Mesenchymal stem cell (in vitro differentiated cells and primary cell): ENCODE data around the gene POLD4.
A peak's percentile ranks its signal among the peaks of the same experiment; 100 is the strongest.

Experiments
- DNase-seq: peaks from one replicate; pipeline ENCODE4 v3.0.0-alpha.2; 2013
- H2AFZ ChIP-seq: one replicate; pipeline ENCODE4 v1.6.1; 2013; ENCODE audit warnings: low read depth, mild to moderate bottlenecking, control low read depth, inconsistent platforms, low read length, moderate library complexity
- H2AK5ac ChIP-seq: 2 replicates; pipeline ENCODE4 v1.6.1; 2013; ENCODE audit warnings: low read length, moderate library complexity, mild to moderate bottlenecking, inconsistent platforms; ENCODE audit not compliant: severe bottlenecking
- H2BK120ac ChIP-seq: one replicate; pipeline ENCODE4 v1.6.1; 2013; ENCODE audit warnings: low read depth, mild to moderate bottlenecking, inconsistent platforms, low read length, moderate library complexity
- H2BK12ac ChIP-seq, 2 experiments: one replicate each; pipeline ENCODE4 v1.6.1; 2013; ENCODE audit warnings: inconsistent platforms in 2 of 2, low read length in 2 of 2, mild to moderate bottlenecking in 2 of 2, moderate library complexity in 2 of 2, control low read depth in 1 of 2
- H2BK15ac ChIP-seq: one replicate; pipeline ENCODE4 v1.6.1; 2013; ENCODE audit warnings: mild to moderate bottlenecking, low read depth, inconsistent platforms; ENCODE audit not compliant: poor library complexity, severe bottlenecking
- H2BK5ac ChIP-seq: 2 replicates; pipeline ENCODE4 v1.6.1; 2013; ENCODE audit warnings: low read depth, mild to moderate bottlenecking, low read length, control low read depth, inconsistent platforms; ENCODE audit not compliant: poor library complexity, severe bottlenecking
- H3K14ac ChIP-seq, 2 experiments: one replicate each; pipeline ENCODE4 v1.6.1; 2013; ENCODE audit warnings: inconsistent platforms in 2 of 2, low read length in 2 of 2, control low read depth in 1 of 2, mild to moderate bottlenecking in 1 of 2, moderate library complexity in 1 of 2
- H3K18ac ChIP-seq, 2 experiments: one replicate each; pipeline ENCODE4 v1.6.1; 2013; ENCODE audit warnings: inconsistent platforms in 2 of 2, low read length in 2 of 2, control low read depth in 1 of 2, low read depth in 1 of 2, mild to moderate bottlenecking in 1 of 2
- H3K23ac ChIP-seq, 2 experiments: one replicate each; pipeline ENCODE4 v1.6.1; 2013; ENCODE audit warnings: inconsistent platforms in 2 of 2, low read length in 2 of 2, mild to moderate bottlenecking in 2 of 2, moderate library complexity in 2 of 2, control low read depth in 1 of 2
- H3K27ac ChIP-seq: 2 replicates; pipeline ENCODE4 v1.5.1; 2013; ENCODE audit warnings: mild to moderate bottlenecking, moderate library complexity, low read length, control low read depth, inconsistent platforms; ENCODE audit not compliant: poor library complexity, severe bottlenecking
- H3K27me3 ChIP-seq, 2 experiments: 2 replicates each; pipeline versions ENCODE4 v1.6.1 to v1.7.0; 2013; ENCODE audit warnings: low read length in 2 of 2, mild to moderate bottlenecking in 2 of 2, moderate library complexity in 2 of 2, control low read depth in 1 of 2, inconsistent platforms in 1 of 2; ENCODE audit not compliant: control insufficient read depth in 1 of 2, insufficient read depth in 1 of 2
- H3K36me3 ChIP-seq, 2 experiments: 2 replicates each; pipeline versions ENCODE4 v1.6.1 to v1.7.0; 2013; ENCODE audit warnings: low read length in 2 of 2, control low read depth in 1 of 2, inconsistent platforms in 1 of 2, low read depth in 1 of 2, mild to moderate bottlenecking in 1 of 2; ENCODE audit not compliant: insufficient read depth in 2 of 2, control insufficient read depth in 1 of 2
- H3K4ac ChIP-seq, 2 experiments: one replicate each; pipeline ENCODE4 v1.6.1; 2013; ENCODE audit warnings: inconsistent platforms in 2 of 2, low read length in 2 of 2, mild to moderate bottlenecking in 2 of 2, moderate library complexity in 2 of 2, control low read depth in 1 of 2, low read depth in 1 of 2
- H3K4me1 ChIP-seq: 2 replicates; pipeline ENCODE4 v1.6.1; 2013; ENCODE audit warnings: low read depth, low read length, control low read depth; ENCODE audit not compliant: control insufficient read depth, insufficient read depth
- H3K4me2 ChIP-seq: 2 replicates; pipeline ENCODE4 v1.6.1; 2013; ENCODE audit warnings: low read length, mild to moderate bottlenecking, inconsistent platforms; ENCODE audit not compliant: poor library complexity, severe bottlenecking
- H3K4me3 ChIP-seq, 2 experiments: 2 replicates each; pipeline versions ENCODE4 v1.5.1 to v1.7.0; 2013; ENCODE audit warnings: low read length in 2 of 2, mild to moderate bottlenecking in 2 of 2, control low read depth in 1 of 2, low read depth in 1 of 2; ENCODE audit not compliant: insufficient read depth in 1 of 2
- H3K79me1 ChIP-seq: replicated peaks from 2 replicates; pipeline ENCODE4 v1.6.1; 2013; ENCODE audit warnings: mild to moderate bottlenecking, control low read depth, low read length, inconsistent platforms; ENCODE audit not compliant: poor library complexity, severe bottlenecking
- H3K9ac ChIP-seq: 2 replicates; pipeline ENCODE4 v1.7.0; 2013; ENCODE audit warnings: mild to moderate bottlenecking, low read length, moderate library complexity
- H3K9me3 ChIP-seq: 2 replicates; pipeline ENCODE4 v1.7.0; 2013; ENCODE audit warnings: mild to moderate bottlenecking, low read length; ENCODE audit not compliant: control insufficient read depth
- H4K8ac ChIP-seq: one replicate; pipeline ENCODE4 v1.6.1; 2013; ENCODE audit warnings: inconsistent platforms, mild to moderate bottlenecking, low read length, moderate library complexity
- H4K91ac ChIP-seq: one replicate; pipeline ENCODE4 v1.6.1; 2013; ENCODE audit warnings: mild to moderate bottlenecking, low read length, inconsistent platforms
- WGBS: methylation state at CpG from one replicate; pipeline ENCODE4 v1.1.7; 2013; ENCODE audit warnings: mixed read lengths; 5-methylcytosine and 5-hydroxymethylcytosine counted together

The POLD4 gene

GRCh38 chr11:67398661-67399563 lies 45.6 kb upstream of the POLD4 start:
- no peak for DNase-seq
- no peak overlapping the region for H2BK12ac ChIP-seq
- H3K27ac ChIP-seq = no peak overlapping the region
- H3K14ac ChIP-seq = peak overlapping the region in 1 of 2 experiments; percentile 55
- H3K4ac ChIP-seq = peak overlapping the region in 1 of 2 experiments; percentile 25
- H3K18ac ChIP-seq = no peak overlapping the region
- peaks cover 31% of the 10 kb centered on the region for H3K4me1 ChIP-seq
- peaks cover 26% of the 10 kb centered on the region for H3K79me1 ChIP-seq
- H3K23ac ChIP-seq = peak overlapping the region in 1 of 2 experiments; percentile 37
- H4K91ac ChIP-seq = peak overlapping the region; percentile 18
- H3K36me3 ChIP-seq = peaks cover 44 to 57% of the 10 kb centered on the region in 2 experiments
- no peak overlapping the region for H3K4me2 ChIP-seq
- no peak overlapping the region for H3K9ac ChIP-seq
- no peak overlapping the region for H2BK15ac ChIP-seq
- peak overlapping the region; percentile 19 for H4K8ac ChIP-seq
- no peaks in the 10 kb centered on the region for H3K9me3 ChIP-seq
- WGBS = 92% methylated on average over 29 of the region's 31 CpGs
- no peak overlapping the region for H2BK5ac ChIP-seq
- H3K4me3 ChIP-seq = no peak overlapping the region
- H2AFZ ChIP-seq = no peak overlapping the region
- no peak overlapping the region for H2BK120ac ChIP-seq
- H3K27me3 ChIP-seq = no peaks in the 10 kb centered on the region
- no peak overlapping the region for H2AK5ac ChIP-seq

- H3K79me1 ChIP-seq = peaks cover 29% of the 10 kb centered on the region
- no peak overlapping the region for H3K18ac ChIP-seq
- H4K91ac ChIP-seq = no peak overlapping the region
- no peak overlapping the region for H2BK12ac ChIP-seq
- no peak overlapping the region for H3K4me3 ChIP-seq
- H3K27me3 ChIP-seq = no peaks in the 10 kb centered on the region
- no peaks in the 10 kb centered on the region for H3K9me3 ChIP-seq
- H3K4me1 ChIP-seq = peaks cover 31% of the 10 kb centered on the region
- no peak overlapping the region for H3K27ac ChIP-seq
- H2AK5ac ChIP-seq = no peak overlapping the region
- no peak overlapping the region for H2BK5ac ChIP-seq
- DNase-seq = no peak
- H3K14ac ChIP-seq = no peak overlapping the region
- H3K36me3 ChIP-seq = peaks cover 46 to 64% of the 10 kb centered on the region in 2 experiments
- H3K4me2 ChIP-seq = no peak overlapping the region
- H2BK15ac ChIP-seq = no peak overlapping the region
- no peak overlapping the region for H2AFZ ChIP-seq
- no peak overlapping the region for H3K4ac ChIP-seq
- H3K9ac ChIP-seq = no peak overlapping the region
- no peak overlapping the region for H2BK120ac ChIP-seq
- H3K23ac ChIP-seq = no peak overlapping the region
- H4K8ac ChIP-seq = no peak overlapping the region
- 93% methylated on average over 24 of the region's 24 CpGs for WGBS
Measured at GRCh38 chr11:67397986-67398660, 44.8 kb upstream of the POLD4 start.

- Histone ChIP-seq H2BK12ac (no peak overlapping the region), H3K4me1 (peaks cover 33% of the 10 kb centered on the region), H3K4me2 (no peak overlapping the region), H3K4ac (peak overlapping the region in 1 of 2 experiments; percentile 1), H2AFZ (no peak overlapping the region), H3K9ac (no peak overlapping the region), H3K14ac (no peak overlapping the region), H3K36me3 (peaks cover 46 to 64% of the 10 kb centered on the region in 2 experiments), H4K91ac (no peak overlapping the region), H3K27me3 (no peaks in the 10 kb centered on the region), H2BK15ac (no peak overlapping the region), H3K4me3 (no peak overlapping the region), H3K27ac (no peak overlapping the region), H3K18ac (no peak overlapping the region), H3K23ac (peak overlapping the region in 1 of 2 experiments; percentile 32), H3K79me1 (peaks cover 32% of the 10 kb centered on the region), H2BK5ac (no peak overlapping the region), H2AK5ac (no peak overlapping the region), H4K8ac (peak overlapping the region; percentile 3), H3K9me3 (no peaks in the 10 kb centered on the region), H2BK120ac (no peak overlapping the region)
- no peak for DNase-seq
- 74% methylated on average over 6 of the region's 6 CpGs for WGBS
Measured at GRCh38 chr11:67397536-67397935, 44.2 kb upstream of the POLD4 start.
